DND-41 (cell line): ENCODE data around the gene GPI.
A peak's percentile ranks its signal among the peaks of the same experiment; 100 is the strongest.

Source experiments
- ATAC-seq: fragments of 200-7000 bp; cut with Tn5 transposase; 3 replicates; pipeline ENCODE4 v1.9.1; 2021; ENCODE audit warnings: low read depth; ENCODE audit not compliant: insufficient read depth
- DNase-seq: peaks from one replicate; pipeline ENCODE4 v3.0.0-alpha.2; 2020
- H2AFZ ChIP-seq: 2 replicates; pipeline ENCODE4 v1.6.0; 2012; ENCODE audit warnings: low read depth, low read length
- H3K27ac ChIP-seq: 2 replicates; pipeline ENCODE4 v1.5.1; 2012; ENCODE audit warnings: low read length, inconsistent platforms
- H3K27me3 ChIP-seq: fragments of 200-600 bp; sonication (generic); 2 replicates; pipeline ENCODE4 v1.6.0; 2012; ENCODE audit warnings: low read length, mild to moderate bottlenecking, inconsistent platforms; ENCODE audit not compliant: insufficient read depth, poor library complexity
- H3K36me3 ChIP-seq: 2 replicates; pipeline ENCODE4 v1.5.1; 2012; ENCODE audit warnings: low read length, inconsistent platforms; ENCODE audit not compliant: insufficient read depth
- H3K4me1 ChIP-seq: 2 replicates; pipeline ENCODE4 v1.5.1; 2012; ENCODE audit warnings: mild to moderate bottlenecking, low read length; ENCODE audit not compliant: insufficient read depth
- H3K4me2 ChIP-seq: 2 replicates; pipeline ENCODE4 v1.6.0; 2012; ENCODE audit warnings: mild to moderate bottlenecking, moderate library complexity, low read length, inconsistent platforms; ENCODE audit not compliant: insufficient read depth
- H3K4me3 ChIP-seq, 2 experiments: fragments of 200-600 bp in 1 of 2; shearing (Covaris generic) in 1 of 2; 2 replicates each; pipeline ENCODE4 v1.5.1; 2012 to 2016; ENCODE audit warnings: inconsistent platforms in 2 of 2, low read length in 2 of 2, mild to moderate bottlenecking in 2 of 2, low read depth in 1 of 2, moderate library complexity in 1 of 2
- H3K79me2 ChIP-seq: 2 replicates; pipeline ENCODE4 v1.6.0; 2012; ENCODE audit warnings: low read length, inconsistent platforms; ENCODE audit not compliant: insufficient read depth
- H3K9ac ChIP-seq: 2 replicates; pipeline ENCODE4 v1.6.0; 2012; ENCODE audit warnings: low read depth, mild to moderate bottlenecking, inconsistent platforms, low read length, moderate library complexity
- H3K9me3 ChIP-seq: 2 replicates; pipeline ENCODE4 v1.5.1; 2012; ENCODE audit warnings: low read length, moderate library complexity, mild to moderate bottlenecking, inconsistent platforms; ENCODE audit not compliant: insufficient read depth, severe bottlenecking
- H4K20me1 ChIP-seq: 2 replicates; pipeline ENCODE4 v1.6.0; 2012; ENCODE audit warnings: low read length; ENCODE audit not compliant: insufficient read depth
- EZH2 ChIP-seq: IDR thresholded peaks from 3 replicates; pipeline ENCODE4 v1.6.1; 2012; ENCODE audit warnings: borderline replicate concordance, low read depth, mild to moderate bottlenecking, moderate library complexity, low read length, inconsistent platforms; ENCODE audit not compliant: severe bottlenecking
- TF ChIP-seq, protein P1 (sequence below): IDR thresholded peaks from 2 replicates; pipeline ENCODE4 v1.5.1; 2012; ENCODE audit warnings: borderline replicate concordance, low read length, moderate library complexity, mild to moderate bottlenecking; ENCODE audit not compliant: poor library complexity, severe bottlenecking; ENCODE audit errors: extremely low read depth

Gene GPI

GRCh38 chr19:34350161-34350561, 14.8 kb upstream of the GPI start:
- no peak overlapping the region; a peak in 1 of 4 replicates for H3K4me3 ChIP-seq
- H3K79me2 ChIP-seq, result no peaks in the 10 kb centered on the region
- peaks cover 26% of the 10 kb centered on the region for H3K4me1 ChIP-seq
- H3K36me3 ChIP-seq, result peaks cover 19% of the 10 kb centered on the region; the same call in 1 of the 2 replicates
- H3K27me3 ChIP-seq, result no peaks in the 10 kb centered on the region
- H3K9me3 ChIP-seq, result no peaks in the 10 kb centered on the region
- DNase-seq (peak; percentile 90), ATAC-seq (peak; percentile 97)
- TF ChIP-seq, protein P1, sequence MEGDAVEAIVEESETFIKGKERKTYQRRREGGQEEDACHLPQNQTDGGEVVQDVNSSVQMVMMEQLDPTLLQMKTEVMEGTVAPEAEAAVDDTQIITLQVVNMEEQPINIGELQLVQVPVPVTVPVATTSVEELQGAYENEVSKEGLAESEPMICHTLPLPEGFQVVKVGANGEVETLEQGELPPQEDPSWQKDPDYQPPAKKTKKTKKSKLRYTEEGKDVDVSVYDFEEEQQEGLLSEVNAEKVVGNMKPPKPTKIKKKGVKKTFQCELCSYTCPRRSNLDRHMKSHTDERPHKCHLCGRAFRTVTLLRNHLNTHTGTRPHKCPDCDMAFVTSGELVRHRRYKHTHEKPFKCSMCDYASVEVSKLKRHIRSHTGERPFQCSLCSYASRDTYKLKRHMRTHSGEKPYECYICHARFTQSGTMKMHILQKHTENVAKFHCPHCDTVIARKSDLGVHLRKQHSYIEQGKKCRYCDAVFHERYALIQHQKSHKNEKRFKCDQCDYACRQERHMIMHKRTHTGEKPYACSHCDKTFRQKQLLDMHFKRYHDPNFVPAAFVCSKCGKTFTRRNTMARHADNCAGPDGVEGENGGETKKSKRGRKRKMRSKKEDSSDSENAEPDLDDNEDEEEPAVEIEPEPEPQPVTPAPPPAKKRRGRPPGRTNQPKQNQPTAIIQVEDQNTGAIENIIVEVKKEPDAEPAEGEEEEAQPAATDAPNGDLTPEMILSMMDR, result peak; percentile 22
- no peak for TF ChIP-seq EZH2
- H4K20me1 ChIP-seq, result no peaks in the 10 kb centered on the region
- H3K27ac ChIP-seq, result peak overlapping the region; percentile 88
- H3K4me2 ChIP-seq, result peak overlapping the region; percentile 50
- peak overlapping the region; percentile 43 for H3K9ac ChIP-seq
- H2AFZ ChIP-seq, result peak overlapping the region; percentile 72

DNA sequence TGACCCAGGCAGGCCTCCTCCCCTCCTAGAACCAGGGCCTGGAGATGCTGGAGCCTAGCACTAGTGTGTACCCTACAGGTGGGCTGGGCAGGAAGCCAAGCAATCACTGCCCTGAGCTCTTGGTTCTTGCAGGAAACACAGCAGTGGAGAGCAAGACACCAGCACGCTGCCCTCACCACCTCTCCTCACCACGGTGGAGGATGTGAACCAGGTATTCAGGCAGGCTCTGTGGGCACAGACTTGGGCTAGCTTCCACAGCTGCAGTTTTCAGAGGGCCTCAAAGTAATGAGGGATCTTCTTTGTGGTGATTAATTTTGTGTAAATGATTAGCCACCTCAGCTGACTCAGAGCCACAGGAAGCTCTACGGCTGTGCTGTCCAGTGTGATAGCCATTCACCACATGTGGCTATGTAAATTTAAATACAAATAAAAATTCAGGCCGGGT, 13.6 kb upstream of the GPI start:
- no peak overlapping the region for H3K4me3 ChIP-seq
- H3K36me3 ChIP-seq, result peaks cover 23% of the 10 kb centered on the region; the same call in 1 of the 2 replicates
- no peaks in the 10 kb centered on the region for H3K27me3 ChIP-seq
- no peak overlapping the region for H3K9ac ChIP-seq
- H2AFZ ChIP-seq, result no peak overlapping the region
- no peaks in the 10 kb centered on the region for H3K79me2 ChIP-seq
- DNase-seq, result peak; percentile 61
- peaks cover 26% of the 10 kb centered on the region for H3K4me1 ChIP-seq
- ATAC-seq, result peak; percentile 10; the same call in 1 of the 3 replicates
- peak overlapping the region; percentile 88 for H3K27ac ChIP-seq
- H4K20me1 ChIP-seq, result no peaks in the 10 kb centered on the region
- TF ChIP-seq, protein P1, result no peak
- no peak for TF ChIP-seq EZH2
- no peak overlapping the region for H3K4me2 ChIP-seq
- no peaks in the 10 kb centered on the region for H3K9me3 ChIP-seq

GRCh38 chr19:34353546-34353945, 11.4 kb upstream of the GPI start:
- no peaks in the 10 kb centered on the region for H3K79me2 ChIP-seq
- H4K20me1 ChIP-seq, result no peaks in the 10 kb centered on the region
- DNase-seq (no peak), ATAC-seq (no peak)
- no peak overlapping the region for H3K27ac ChIP-seq
- no peak for TF ChIP-seq EZH2
- TF ChIP-seq, protein P1, result no peak
- no peak overlapping the region for H3K9ac ChIP-seq
- no peak overlapping the region for H3K4me2 ChIP-seq
- H2AFZ ChIP-seq, result no peak overlapping the region
- no peaks in the 10 kb centered on the region for H3K27me3 ChIP-seq
- H3K9me3 ChIP-seq, result no peaks in the 10 kb centered on the region
- no peak overlapping the region for H3K4me3 ChIP-seq
- H3K4me1 ChIP-seq, result peaks cover 26% of the 10 kb centered on the region
- peaks cover 23% of the 10 kb centered on the region; the same call in 1 of the 2 replicates for H3K36me3 ChIP-seq
